ENCODE results near the gene NAA35.

DNA sequence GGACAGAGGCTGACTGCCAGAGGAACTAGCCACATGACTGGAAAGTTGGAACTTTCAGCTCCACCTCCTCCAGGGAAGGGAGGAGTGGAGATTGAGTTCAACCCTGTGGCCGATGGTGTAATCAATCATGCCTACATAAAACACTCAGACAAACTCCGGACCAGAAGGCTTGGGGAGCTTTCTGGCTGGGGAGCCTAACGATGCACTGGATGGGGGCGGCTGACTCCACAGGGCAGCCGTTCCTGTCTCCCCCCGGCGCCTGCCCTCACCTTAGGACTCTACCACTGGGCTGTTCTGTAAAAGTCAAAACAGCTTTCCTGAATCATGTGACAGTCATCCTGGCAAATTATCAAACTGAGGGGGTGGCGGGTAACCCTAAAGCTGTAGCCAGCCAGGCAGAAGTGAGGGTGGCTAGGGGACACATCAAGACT, 100.4 kb downstream of the NAA35 start:
- no peak for TF ChIP-seq CTCF (IDR thresholded peaks at IDR 0.05; ENCODE audit: poor library complexity)
- no peak for TF ChIP-seq EZH2 (IDR thresholded peaks at IDR 0.05; ENCODE audit: borderline replicate concordance)
